ENCODE data around the gene SMARCD3. TPM values are rescaled to one million over a fixed set of nuclear protein-coding genes. Genes with fewer than 3 reads are reported as not detected.

SMARCD3 gene
- polyA plus RNA-seq, 4 donors = 64.8 to 92.8 (median 84.6) TPM

DNA sequence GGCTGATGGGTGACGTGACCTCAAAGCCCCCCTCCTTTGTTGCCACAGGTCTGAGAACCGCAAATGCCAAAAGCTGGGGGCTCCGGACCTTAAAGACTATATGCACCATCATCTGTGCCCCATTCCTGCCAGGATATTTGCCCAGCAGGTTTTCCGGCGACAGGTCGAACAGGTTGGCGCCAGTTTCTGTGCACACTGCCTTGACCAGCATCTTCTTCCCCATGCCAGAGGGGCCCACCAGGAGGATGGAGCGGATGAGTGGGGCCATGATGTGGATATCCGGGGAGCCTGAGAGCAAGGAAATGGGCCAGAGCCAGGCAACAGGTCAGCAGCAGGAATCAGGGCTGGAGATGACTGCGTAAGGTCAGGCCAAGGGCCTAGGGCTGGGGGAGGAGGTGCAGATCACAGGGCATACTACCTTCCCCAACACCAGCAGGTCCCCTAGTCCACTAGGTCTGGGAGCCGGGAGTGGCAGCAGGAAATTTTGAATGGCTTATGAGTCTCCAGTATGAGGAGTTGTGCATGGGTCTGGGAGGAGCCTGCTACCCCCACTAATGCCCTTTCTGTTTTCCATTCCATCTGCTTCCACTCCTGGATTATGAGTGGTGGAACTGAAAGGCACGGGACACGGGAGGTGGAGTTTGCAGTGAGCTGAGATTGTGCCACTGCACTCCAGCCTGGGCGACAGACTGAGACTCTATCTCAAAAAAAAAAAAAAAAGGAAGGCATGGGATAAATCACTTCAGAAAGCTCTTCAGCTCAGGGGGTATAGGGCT, 55.1 kb downstream of the SMARCD3 start:
- no peak for DNase-seq (ENCODE audit: low read depth in 4 of 4, low spot score in 3 of 4)

DNA sequence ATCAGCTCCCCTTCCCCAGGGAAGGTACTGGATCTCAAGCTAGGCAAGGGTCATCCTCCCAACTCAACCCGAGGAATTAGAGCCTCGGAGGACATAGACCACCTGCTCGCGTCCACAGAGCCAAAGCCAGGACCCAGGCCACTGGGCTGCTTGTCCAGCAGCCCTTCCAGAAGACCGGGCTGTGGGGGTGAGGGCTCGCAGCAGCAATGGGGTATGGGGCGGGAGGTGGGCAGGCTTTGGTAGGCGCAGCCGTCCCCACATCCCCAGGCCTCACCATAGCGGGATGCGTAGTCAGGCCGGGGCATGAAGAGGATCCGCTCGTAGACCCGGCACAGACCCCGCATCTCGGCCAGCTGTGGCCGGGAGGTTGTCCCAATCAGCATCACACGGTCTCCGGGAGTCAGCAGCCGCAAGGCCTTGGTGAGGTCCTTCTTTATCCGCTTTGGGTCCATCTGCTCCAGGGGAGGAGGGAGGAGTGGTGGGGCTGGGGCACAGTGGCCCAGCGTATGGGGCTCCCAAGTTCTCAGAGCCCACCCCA, 56.4 kb downstream of the SMARCD3 start:
- no peak for DNase-seq (ENCODE audit: low read depth in 4 of 4, low spot score in 3 of 4)

- DNase-seq (ENCODE audit: low read depth in 4 of 4, low spot score in 3 of 4) = no peak
These were observed 57.0 kb downstream of the SMARCD3 start for GRCh38 chr7:151191544-151191943.

GRCh38 chr7:151189038-151189437, 59.5 kb downstream of the SMARCD3 start:
- no peak for DNase-seq (ENCODE audit: low read depth in 4 of 4, low spot score in 3 of 4)

Other genes starting within 250 kb of the SMARCD3 start
- 1 to 10 TPM; 1.2 to 3.5 (median 1.5) TPM for gene ATG9B, start 224.2 kb downstream of the SMARCD3 start, polyA plus RNA-seq (ENCODE audit: insufficient read length in 4 of 4)
- gene ABCB8, start 220.2 kb downstream of the SMARCD3 start, polyA plus RNA-seq (ENCODE audit: insufficient read length in 4 of 4) = 10 to 100 TPM; 16.9 to 35.2 (median 21.1) TPM
- 1 to 10 TPM; 1.8 to 3.0 (median 2.7) TPM for gene ASIC3, start 200.2 kb downstream of the SMARCD3 start, polyA plus RNA-seq (ENCODE audit: insufficient read length in 4 of 4)
- 10 to 100 TPM; 12.3 to 18.5 (median 17.2) TPM for gene CDK5, start 190.8 kb downstream of the SMARCD3 start, polyA plus RNA-seq (ENCODE audit: insufficient read length in 4 of 4)
- gene SLC4A2, start 189.1 kb downstream of the SMARCD3 start, polyA plus RNA-seq (ENCODE audit: insufficient read length in 4 of 4) = 100 to 1,000 TPM in 1 of 4 donors, 10 to 100 TPM in 3; 59.9 to 127 (median 81.9) TPM
- 10 to 100 TPM; 41.3 to 74.7 (median 47.8) TPM for gene FASTK, start 167.9 kb downstream of the SMARCD3 start, polyA plus RNA-seq (ENCODE audit: insufficient read length in 4 of 4)
- 10 to 100 TPM; 19.9 to 39.3 (median 25.6) TPM for gene TMUB1, start 165.2 kb downstream of the SMARCD3 start, polyA plus RNA-seq (ENCODE audit: insufficient read length in 4 of 4)
- gene AGAP3, start 162.2 kb downstream of the SMARCD3 start, polyA plus RNA-seq (ENCODE audit: insufficient read length in 4 of 4) = 10 to 100 TPM; 50.2 to 81.5 (median 72.6) TPM
- under 1 TPM in 2 of 4 donors, not detected in 2; 0.27 to 0.34 TPM for gene GBX1, start 81.0 kb downstream of the SMARCD3 start, polyA plus RNA-seq (ENCODE audit: insufficient read length in 4 of 4)
- gene ASB10, start 61.4 kb downstream of the SMARCD3 start, polyA plus RNA-seq (ENCODE audit: insufficient read length in 4 of 4) = not detected
- gene H2BK1, start 38.2 kb downstream of the SMARCD3 start, polyA plus RNA-seq (ENCODE audit: insufficient read length in 4 of 4) = not detected
- 10 to 100 TPM; 21.5 to 28.2 (median 25.5) TPM for gene ABCF2, start 21.5 kb downstream of the SMARCD3 start, polyA plus RNA-seq (ENCODE audit: insufficient read length in 4 of 4)
- 10 to 100 TPM; 23.3 to 27.1 (median 25.6) TPM for gene CHPF2, start 16.2 kb downstream of the SMARCD3 start, polyA plus RNA-seq (ENCODE audit: insufficient read length in 4 of 4)
- gene NUB1, start 93.1 kb upstream of the SMARCD3 start, polyA plus RNA-seq (ENCODE audit: insufficient read length in 4 of 4) = 10 to 100 TPM; 76.2 to 95.4 (median 85.2) TPM
- 10 to 100 TPM; 17.1 to 48.1 (median 26.0) TPM for gene WDR86, start 161.3 kb upstream of the SMARCD3 start, polyA plus RNA-seq (ENCODE audit: insufficient read length in 4 of 4)
- gene CRYGN, start 191.4 kb upstream of the SMARCD3 start, polyA plus RNA-seq (ENCODE audit: insufficient read length in 4 of 4) = 1 to 10 TPM in 3 of 4 donors, under 1 TPM in 1; 0.31 to 4.0 (median 2.6) TPM

All from left renal pelvis (tissue), 4 donors.